H1 (cell line): Measurements from ENCODE around the gene FLCN. TPM values are rescaled to one million over a fixed set of nuclear protein-coding genes. Genes with fewer than 3 reads are reported as not detected.

ENCODE experiments used
- BACH1 ChIP-seq: IDR thresholded peaks from 2 replicates; pipeline ENCODE4 v1.6.1; 2012; ENCODE audit warnings: low read length, improper control_type of control experiment
- EGR1 ChIP-seq: IDR thresholded peaks from 2 replicates; pipeline ENCODE4 v1.6.1; 2011; ENCODE audit warnings: low read depth, low read length, borderline replicate concordance
- EZH2 ChIP-seq: fragments of 200-600 bp; sonication (generic); IDR thresholded peaks from 2 replicates; pipeline ENCODE4 v1.7.1; 2012; ENCODE audit warnings: low read depth, mild to moderate bottlenecking, moderate library complexity, low read length, inconsistent platforms; ENCODE audit not compliant: severe bottlenecking
- FOSL1 ChIP-seq: IDR thresholded peaks from 2 replicates; pipeline ENCODE4 v1.6.1; 2011; ENCODE audit warnings: mild to moderate bottlenecking, low read depth, low read length, moderate library complexity; ENCODE audit not compliant: insufficient read depth
- HDAC2 ChIP-seq, 2 experiments: fragments of 300-600 bp in 1 of 2; sonication (generic) in 1 of 2; IDR thresholded peaks; 2 replicates each; pipeline ENCODE4 v1.6.1; 2011 to 2012; ENCODE audit warnings: low read depth in 2 of 2, low read length in 2 of 2, mild to moderate bottlenecking in 2 of 2, moderate library complexity in 2 of 2, borderline replicate concordance in 1 of 2, inconsistent platforms in 1 of 2
- SIX5 ChIP-seq: IDR thresholded peaks from 2 replicates; pipeline ENCODE4 v1.6.1; 2011; ENCODE audit warnings: mild to moderate bottlenecking, low read depth, low read length
- SP2 ChIP-seq: IDR thresholded peaks from 2 replicates; pipeline ENCODE4 v1.6.1; 2012; ENCODE audit warnings: mild to moderate bottlenecking, low read length, inconsistent platforms
- ZNF274 ChIP-seq: IDR thresholded peaks from 2 replicates; pipeline ENCODE4 v1.7.0; 2012; ENCODE audit warnings: low read length, borderline replicate concordance; ENCODE audit errors: extremely low read depth
- polyA plus RNA-seq, 7 experiments: library from polyadenylated mRNA; depleted of rRNA in 3 of 7; stranded (reverse) in 5 of 7; unstranded in 2 of 7; fragments of >200 nt in 5 of 7; fragments of 200-250 nt in 2 of 7; gene quantifications; 1 replicate in 5 of 7; 2 replicates in 1 of 7; 4 replicates in 1 of 7; pipeline versions ENCODE4 v1.2.1 to v1.2.3, GENCODE V29; 2011 to 2013; ENCODE audit warnings: missing spikeins in 2 of 7, mixed read lengths in 2 of 7
- total RNA-seq: library from RNA; stranded (reverse); fragmentation: NEBNext Ultra II Directional; extraction: Animal tissue kit (Norgen Biotek cat#: 25700); gene quantifications from 2 replicates; pipeline ENCODE4 v1.2.1, GENCODE V29; 2021

The FLCN gene
- total and polyA plus RNA-seq, 2 of the 8 experiments (the other 6 are each of a cell fraction or from before 2014, with no cell fraction given), result 15.6 to 34.6 TPM

DNA sequence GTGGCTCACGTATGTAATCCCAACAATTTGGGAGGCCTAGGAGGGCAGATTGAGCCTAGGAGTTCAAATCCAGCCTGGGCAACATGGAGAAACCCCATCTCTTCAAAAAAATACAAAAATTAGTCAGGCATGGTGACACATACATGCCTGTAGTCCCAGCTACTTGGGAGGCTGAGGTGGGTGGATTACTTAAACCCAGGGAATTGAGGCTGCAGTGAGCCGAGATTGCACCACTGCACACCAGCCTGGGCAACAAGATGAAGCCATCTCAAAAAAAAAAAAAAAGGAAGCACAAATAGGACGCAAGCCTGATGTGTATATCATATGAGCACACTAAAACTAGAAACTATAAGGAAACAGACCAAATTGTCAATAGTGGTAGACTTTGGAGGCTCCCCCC, 17.1 kb upstream of the FLCN start (continued):
- TF ChIP-seq BACH1 (no peak), EZH2 (no peak), EGR1 (no peak), SP2 (no peak), HDAC2 (IDR thresholded peaks at IDR 0.05; ENCODE audit: borderline replicate concordance in 1 of 2, low read depth in 2 of 2, low read length in 2 of 2) (no peak), SIX5 (no peak), FOSL1 (no peak), ZNF274 (no peak)
